GM18861 (cell line): ENCODE measurements around the gene TRANK1.
A peak's percentile ranks its signal among the peaks of the same experiment; 100 is the strongest.
"Not testable (repeated sequence)": the region's sequence is repeated elsewhere in the genome, so short reads cannot be mapped to it uniquely, and the experiment has no call there.

ENCODE experiments used
- ATAC-seq: cut with Tn5 transposase; IDR thresholded peaks from one replicate; pipeline ENCODE4 v1.9.1; 2021; ENCODE audit not compliant: unreplicated experiment

Gene TRANK1

DNA sequence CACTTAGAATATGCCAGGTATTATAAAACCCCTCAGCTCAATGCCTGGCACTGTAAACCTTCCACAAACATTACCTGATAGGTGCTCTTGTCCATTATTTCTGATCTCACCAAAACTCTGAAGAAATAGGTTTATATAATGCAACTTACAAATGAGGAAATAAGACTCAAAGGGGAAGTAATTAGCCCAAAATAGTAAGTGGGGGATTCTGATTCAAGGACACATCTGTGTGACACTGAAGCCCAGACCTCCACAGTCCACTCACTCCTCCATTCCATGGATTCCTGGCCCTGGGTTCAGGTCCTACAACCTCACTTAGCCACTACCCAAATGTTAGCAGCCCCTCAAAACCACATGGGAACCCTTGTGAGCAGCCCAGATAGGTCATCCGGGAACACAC, 49.9 kb downstream of the TRANK1 start:
- ATAC-seq: no peak

DNA sequence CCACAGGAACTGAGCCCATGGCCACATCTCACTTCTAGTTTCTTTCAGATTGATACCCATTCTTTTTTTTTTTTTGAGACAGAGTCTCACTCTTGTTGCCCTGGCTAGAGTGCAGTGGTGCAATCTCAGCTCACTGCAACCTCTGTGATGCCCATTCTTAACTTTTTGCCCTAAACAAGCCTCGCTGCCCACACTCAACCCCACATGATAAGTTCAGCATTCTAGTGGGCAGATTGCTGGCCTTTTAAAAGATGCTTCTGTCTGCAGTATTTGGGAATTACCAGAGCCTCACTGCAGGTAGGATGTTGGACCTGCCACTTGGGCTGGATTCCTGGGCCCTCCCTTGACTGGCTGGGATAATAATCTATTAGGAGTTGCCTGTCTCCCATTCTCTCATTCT, 51.0 kb downstream of the TRANK1 start:
- ATAC-seq: no peak

DNA sequence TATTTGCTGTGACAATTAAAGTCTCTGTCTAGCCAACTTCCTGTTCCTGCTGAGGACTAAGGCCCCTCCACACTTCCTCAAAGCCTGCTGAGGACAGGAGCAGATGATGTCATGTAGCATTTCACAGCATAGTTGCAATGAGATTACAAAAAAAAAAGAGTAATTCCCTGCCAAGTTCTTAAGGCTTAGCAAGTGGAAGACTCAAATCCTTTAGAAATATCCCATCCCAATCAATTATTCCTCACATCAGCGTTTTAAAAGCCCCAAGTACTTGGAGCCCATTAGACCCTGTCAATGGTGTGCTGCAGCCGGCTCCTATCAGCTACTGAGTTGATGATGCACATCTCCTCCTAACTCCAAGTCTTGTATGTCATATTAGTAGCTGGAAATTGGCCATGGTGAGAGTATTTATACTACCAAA, 51.7 kb downstream of the TRANK1 start:
- ATAC-seq: peak; percentile 29

DNA sequence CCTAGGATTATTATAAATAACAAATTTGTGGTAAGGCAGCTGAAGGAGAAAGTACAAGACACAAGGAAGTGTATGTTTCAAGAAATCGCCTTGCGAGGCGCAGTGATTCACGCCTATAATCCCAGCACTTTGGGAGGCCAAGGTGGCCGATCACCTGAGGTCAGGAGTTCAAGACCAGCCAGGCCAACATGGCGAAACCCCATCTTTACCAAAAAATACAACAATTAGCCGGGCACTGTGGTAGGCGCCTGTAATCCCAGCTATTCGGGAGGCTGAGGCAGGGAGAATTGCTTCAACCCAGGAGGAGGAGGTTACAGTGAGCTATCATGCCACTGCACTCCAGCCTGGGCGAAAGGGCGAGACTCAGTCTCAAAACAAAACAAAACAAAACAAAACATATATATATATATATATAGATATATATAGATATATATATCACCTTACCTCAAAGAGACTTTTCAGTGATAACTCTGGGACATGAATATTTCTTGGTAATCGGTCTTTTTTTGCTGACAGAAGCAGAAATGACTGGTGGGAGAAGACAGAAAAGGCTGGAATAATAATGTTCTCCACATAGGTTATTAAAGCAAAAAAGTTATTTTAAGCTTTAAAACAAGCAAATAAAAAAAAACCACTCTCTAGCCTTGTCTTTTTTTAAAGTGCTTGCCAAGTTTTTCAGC, 52.3 kb downstream of the TRANK1 start:
- no peak for ATAC-seq

DNA sequence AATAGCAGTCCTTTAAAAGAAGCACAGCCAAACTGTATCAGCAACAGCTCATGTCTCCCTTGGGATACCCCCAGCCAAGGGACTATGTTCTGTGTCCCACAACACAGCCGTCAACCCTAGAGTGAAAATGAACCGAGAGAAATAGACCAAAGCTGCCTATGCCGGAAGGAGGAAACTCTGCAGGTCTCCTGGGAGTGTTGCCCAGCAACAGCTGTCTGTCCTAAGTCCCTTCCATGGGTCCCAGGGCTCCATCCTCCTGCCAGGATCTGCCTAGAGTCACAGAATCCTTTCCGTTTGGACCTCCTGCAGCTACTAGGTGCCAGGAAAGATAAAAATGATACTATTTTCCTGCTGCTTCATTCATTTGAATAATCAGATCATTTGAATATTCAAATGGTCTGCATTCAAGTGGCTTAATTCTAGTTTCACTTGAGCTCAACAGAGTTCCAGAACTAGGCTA, 53.1 kb downstream of the TRANK1 start:
- peak; percentile 88 for ATAC-seq

DNA sequence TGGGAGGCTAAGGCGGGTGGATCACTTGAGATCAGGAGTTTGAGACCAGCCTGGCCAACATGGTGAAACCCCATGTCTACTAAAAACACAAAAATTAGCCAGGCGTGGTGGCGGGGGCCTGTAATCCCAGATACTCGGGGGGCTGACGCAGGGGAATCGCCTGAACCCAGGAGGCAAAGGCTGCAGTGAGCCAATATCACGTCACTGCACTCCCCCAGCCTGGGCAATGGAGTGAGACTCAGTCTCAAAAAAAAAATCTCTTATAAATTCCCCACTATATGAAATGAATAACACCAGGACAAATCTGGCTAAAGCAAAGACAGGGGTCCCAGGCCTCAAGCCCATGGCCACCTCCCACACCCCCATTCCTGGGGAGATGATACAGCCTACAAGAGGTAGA, 53.8 kb downstream of the TRANK1 start:
- not testable (repeated sequence) for ATAC-seq

DNA sequence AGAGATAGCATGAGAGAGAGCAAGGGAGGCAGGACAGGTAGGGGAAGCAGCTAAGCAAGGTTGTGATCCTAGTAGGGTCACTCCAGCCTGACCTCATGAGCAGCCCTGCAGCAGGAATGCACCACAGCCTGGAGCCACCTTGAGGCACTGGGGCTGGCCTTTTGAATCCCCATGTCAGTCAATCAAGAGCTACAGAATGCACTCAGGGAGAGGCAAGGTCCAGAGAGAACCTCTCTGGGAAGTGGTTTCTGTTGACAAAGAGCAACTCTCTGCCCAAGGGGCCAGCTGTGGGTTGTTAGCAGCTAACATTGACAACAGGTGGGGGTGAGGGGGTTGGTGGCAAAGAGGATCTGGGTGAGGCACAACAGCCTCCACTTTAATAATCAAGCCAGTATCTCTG, 54.6 kb downstream of the TRANK1 start:
- ATAC-seq: no peak

DNA sequence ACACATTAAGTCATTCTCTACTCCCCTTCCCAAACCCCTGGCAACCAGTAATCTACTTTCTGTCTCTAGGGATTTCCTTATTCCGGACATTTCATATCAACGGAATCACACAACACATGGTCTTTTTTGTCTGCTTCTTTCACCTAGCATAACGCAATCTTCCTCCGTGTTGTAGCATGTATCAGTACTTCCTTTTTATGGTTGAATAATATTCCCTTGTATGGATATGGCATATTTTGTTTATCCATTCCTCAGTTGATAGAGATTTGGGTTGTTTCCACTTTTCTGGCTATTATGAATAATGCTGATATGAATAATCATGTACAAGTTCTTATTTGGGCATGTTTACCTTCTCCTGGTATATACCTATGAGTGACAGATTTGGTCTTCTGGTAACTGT, 63.1 kb downstream of the TRANK1 start:
- ATAC-seq: no peak

DNA sequence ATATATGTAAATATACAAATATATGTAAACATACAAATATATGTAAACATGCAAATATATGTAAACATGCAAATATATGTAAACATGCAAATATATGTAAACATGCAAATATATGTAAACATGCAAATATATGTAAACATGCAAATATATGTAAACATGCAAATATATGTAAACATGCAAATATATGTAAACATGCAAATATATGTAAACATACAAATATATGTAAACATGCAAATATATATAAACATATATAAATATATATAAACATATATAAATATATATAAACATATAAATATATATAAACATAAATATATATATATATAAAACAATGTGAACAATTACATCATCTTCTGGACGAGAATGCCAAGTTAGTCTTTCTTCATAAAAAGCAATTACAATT, 65.0 kb downstream of the TRANK1 start:
- not testable (repeated sequence) for ATAC-seq

DNA sequence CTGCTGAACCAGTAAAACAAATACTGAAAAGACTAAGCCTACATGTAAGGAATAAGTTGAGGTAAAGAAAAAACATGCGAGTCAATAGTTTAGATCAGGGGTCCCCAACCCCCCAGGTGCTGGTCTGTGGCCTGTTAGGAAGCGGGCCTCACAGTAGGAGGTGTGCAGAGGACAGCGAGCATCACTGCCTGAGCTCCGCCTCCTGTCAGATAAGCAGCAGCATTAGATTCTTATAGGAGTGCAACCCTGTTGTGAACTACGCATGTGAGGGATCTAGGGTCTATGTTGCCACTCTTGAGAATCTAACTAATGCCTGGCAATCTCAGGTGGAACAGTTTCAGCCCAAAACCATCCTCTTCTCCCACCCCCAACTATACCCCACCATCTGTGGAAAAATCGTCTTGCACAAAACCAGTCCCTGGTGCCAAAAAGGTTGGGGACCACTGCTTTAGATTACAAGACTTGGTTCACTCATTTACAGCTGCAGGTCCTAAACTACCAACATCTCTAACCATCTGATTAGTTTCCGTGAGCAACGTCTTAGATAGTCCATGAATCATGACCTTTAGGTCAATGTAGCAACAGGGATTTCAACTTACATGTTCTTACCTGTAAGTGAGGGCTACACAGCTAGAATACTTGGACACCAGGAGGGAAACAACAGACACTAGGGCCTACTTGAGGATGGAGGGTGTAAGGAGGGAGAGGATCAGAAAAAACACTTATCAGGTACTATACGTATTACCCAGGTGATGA, 66.7 kb downstream of the TRANK1 start:
- no peak for ATAC-seq

DNA sequence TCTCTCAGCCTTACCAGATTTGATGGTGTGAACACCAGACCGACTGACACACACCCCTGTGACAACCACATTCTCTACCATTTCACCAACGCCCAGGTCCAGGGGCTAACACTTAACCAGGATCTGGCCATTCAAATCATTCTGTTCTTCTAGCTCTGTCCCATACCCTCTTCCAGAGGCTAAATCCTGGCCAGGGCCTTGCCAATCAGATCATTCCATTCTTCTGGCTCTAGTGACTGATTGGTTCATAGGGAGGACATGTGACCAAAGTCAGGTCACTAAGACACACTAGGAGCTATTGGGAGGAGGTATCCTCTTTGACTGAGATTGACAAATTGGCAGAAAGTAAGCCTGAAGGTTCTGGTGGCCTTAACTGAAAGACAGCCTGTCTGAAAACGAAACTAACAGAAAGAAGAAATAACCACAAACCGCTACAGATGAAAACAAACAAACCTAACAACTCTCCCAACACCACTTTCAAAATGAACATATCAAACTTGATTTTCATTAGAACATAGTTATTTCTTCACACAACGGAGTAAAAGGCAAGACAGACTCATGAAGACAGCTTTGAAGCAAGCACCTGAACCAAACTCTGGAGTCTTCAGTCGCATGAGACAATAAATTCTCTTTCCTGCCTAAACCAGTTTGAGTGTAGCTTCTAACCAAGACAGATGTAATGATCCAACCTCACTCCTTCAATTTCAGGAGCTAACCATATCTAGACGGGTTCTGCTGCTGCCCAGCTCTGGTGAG, 68.5 kb downstream of the TRANK1 start:
- ATAC-seq: peak; percentile 99

DNA sequence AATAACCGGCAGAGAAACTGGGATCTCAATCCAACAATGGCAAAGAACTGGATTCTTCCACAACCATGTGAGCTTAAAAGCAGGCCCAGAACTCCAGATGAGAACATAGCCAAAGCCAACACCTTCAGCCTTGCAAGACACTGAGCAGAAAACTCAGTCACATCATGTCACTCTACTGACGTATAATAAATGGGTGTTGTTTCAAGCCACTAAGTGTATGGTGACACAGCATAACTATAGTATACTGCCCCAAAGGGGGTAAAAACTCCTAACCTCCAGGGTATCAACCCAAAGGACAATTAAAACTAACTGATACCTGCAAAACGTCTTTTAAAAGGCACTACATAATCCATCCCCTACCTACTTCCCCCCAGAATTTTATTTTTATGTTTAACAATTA, 69.5 kb downstream of the TRANK1 start:
- ATAC-seq: no peak

DNA sequence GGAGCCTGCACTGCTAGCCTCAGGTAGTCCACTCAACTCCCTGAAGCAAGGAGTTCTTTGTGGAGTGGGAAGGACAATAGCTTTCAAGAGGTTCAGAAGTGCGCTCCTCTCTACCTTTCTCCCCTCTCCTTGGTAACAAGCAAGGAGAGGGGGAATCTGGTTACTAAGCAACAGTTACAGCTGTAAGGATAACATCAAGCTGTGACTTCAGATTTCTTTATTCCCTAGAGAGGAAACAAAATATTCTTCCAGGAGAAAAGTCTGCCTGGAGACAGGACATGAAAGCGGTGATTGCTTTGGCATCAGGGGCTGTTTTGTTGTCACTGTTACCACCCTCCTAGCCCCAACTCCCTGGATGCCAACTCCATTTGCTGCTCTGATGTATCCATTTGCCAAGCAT, 70.4 kb downstream of the TRANK1 start:
- ATAC-seq: no peak

DNA sequence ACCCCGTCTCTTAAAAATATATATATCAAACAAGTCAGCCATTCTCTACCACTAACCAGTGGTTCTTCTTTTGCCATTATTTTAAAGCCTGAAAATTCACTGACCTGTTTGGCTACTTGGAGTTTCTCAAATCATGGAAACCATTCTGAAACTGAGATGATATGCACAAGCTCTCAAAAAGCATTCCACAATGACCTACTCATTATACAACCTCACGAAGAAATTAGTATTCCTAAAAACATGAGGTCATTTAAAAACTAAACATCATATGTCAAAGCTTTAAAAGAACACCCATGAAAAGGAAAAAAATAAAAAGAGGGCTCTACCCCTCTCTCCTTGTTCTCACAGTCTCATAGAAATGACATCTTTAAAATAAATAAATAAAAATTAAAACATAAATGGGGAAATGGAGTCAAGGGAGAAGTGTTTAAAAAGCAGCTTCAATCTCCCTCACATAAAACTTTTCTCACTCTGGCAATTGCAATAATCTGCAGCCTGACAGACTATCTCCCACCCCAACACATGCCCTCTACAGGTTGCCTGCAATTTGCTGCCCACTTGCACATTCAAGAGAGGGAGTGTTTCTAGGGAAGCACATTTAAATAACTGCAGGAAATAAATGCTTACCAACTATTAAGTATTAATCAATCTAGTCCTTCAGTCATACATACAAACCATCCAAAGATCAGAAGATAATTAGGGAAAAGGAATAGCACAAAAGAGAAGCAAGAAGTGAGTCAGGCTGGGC, 73.3 kb downstream of the TRANK1 start:
- ATAC-seq: no peak

DNA sequence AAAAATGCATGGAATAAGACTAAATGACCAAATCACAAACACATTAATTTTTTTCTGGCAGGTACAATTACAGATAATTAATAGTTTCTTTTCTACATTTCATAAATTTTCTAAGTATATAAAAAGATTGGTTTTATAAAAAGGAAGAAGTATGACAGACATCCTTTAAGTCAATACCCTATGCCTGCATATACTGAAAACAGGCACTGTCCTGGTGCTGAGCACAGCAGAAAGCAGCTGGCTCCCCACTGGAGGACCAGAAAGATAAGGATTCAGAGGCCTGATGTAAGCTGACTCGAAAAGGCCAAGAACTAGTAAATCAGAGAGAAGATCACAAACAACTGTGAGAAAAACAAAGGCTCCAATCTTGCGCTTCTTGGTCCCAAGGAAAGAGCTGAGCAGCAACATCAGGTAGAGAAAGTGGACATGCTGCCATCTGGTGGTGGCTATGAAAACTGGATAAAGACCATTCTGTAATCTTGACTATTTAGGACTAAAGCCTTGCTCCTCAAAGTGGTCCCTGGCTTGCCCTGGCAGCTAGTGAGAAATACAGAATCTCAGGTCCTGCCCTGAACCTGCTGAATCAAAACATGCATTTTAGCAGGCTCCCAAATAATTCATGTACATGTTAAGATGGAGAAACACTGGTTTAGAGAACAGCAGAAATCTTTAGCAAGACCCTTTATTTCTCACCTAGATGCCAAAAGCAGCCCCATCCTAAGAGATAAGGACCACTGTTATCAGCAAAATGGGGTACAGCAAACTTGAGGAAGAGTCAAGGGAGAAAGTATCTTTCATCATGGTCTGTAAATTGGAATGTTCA, 76.0 kb downstream of the TRANK1 start:
- peak; percentile 87 for ATAC-seq

DNA sequence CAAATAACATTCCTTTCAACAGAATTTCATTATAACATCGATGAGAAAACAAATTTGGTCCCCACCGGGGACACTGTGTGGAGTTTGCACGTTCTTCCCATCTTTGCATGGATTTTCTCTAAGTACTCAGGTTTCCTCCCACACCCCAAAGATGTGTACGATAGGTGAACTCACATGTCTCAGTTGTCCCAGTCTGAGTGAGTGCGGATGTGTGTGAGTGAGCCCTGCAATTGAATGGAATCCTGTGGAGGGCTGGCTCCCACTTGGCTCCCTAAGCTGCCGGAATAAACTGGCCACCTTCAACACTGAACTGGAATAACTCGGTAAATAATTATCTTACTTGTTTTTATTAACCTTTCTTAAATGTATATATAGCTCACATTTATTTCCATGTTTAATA, 77.0 kb downstream of the TRANK1 start:
- no peak for ATAC-seq

DNA sequence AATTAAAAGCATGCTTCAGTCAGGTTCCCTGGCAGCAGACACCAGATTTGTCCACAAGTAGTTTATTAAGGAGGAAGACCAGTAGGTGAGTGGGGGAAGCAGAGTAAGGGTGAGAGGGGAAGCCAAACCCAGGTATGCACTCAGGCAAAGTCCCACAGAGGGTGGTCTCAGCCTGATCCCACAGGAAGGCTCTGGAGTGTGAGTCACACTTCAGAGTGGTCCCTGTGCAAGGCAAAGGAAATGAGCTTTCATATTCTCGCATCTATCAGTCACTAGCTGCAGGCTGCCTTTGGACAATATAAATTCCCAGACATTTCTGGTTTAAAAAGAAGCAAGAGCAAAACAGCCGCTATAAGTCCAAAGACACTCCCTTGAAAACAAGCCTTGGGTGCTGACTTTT, 78.5 kb downstream of the TRANK1 start:
- ATAC-seq: no peak

DNA sequence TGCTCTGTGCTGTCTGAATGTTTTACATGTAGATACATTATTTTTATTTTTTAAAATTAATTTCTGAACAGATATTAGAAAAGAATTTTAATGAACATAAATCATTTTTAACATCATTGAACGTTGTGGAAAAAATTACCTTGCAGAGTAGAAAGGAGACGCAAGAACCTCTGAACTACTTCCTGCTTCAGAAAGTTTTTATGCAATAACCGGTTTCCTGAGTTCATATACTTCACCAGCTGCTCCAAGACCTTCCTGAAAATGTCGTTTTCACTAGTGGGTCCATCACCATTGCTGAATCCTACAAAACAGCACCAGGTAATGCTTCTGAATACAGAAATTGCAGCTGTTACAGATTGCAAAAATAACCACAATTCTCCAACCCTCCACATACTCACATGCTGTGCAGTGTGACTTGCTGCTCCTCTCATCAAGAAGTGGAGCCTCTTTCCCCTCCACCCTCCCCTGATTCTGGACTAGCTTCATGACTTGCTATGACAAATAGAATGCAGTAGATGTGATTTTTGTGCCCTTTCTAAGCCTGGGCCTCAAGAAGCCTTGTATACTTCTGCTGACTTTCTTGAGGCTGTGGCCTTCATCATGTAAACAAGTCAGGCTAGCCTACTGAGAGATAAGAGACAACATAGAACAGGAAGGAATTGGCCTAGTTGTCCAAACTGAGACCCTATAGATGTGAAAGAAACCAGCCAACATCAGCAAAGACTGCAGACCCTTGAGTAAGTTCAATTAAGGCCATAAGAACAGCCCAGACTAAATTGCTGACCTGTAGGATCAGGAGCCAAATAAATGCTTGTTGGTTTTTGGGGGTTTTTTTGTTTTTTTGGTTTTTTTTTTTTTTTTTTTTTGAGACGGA, 80.4 kb downstream of the TRANK1 start:
- ATAC-seq: no peak

DNA sequence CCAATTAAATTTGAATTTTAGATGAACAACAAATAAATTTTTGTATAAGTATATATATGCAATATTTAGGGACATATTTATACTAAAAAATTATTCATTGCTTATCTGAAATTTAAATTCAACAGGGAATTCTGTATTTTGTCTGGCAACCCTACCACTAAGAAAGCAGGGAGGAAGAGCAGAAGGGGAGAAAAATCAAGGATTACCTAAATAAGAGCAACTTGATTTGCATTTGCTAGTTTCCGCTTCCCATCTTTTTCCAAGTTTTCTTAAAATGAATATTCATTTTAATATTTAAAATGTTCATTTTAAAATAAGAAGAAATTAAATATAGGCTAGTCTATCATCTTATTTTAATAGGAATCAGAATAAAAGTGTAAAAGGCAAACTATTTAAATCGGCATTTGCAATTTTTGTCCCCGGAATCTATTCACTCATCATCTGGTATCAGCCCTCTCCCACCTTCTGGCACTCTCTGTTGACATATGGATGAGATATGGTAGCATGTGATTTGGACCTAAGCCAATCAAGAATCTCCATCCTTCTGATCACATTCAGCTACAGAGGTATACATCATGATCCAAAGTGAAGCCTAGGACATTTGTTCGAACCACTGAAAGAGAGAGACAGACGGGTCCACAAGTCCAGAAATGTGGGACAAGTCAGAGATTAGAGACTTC, 82.6 kb downstream of the TRANK1 start:
- no peak for ATAC-seq
